IPS-NIHi7 (cell line): ENCODE results near the gene LSP1.

Experiments used
- DNase-seq: peaks from one replicate; pipeline ENCODE4 v3.0.0; 2012; ENCODE audit warnings: mixed read lengths; ENCODE audit errors: extremely low spot score

The LSP1 gene

DNA sequence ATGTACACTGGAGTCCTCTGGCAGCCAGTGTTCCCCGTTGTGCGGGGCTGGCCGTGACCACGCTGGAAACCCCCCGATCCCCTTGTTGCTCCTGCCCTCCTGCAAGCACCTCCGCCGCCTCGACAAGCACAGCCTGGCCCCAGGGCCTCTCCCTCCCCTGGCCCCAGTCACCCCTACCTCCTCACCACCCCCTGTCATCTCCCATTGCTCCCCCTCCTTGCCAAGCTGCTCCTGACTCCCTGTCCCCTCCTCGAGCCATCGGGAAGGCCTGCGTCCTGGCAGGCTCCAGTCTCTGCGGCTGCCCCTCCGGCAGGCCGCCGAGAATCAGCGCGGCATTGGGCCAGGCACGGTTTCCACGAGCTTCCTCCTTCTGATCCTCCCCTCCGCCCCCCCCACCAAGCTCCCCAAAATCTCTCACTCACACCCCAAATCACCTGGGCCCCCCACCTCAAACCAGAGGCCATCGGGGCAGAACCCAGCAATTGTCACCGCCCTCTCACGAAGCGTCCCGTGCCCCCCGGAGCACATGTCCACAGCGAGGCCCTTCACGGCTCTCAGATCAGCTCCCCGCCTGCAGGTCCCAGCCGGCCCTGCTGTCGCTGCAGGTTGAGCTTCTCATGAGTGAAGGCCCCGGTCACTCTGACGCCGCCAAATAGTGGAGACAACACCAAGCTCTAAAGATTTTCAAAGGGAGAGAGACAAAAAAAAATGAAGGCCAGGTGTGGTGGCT, 5.7 kb upstream of the LSP1 start:
- DNase-seq = no peak

DNA sequence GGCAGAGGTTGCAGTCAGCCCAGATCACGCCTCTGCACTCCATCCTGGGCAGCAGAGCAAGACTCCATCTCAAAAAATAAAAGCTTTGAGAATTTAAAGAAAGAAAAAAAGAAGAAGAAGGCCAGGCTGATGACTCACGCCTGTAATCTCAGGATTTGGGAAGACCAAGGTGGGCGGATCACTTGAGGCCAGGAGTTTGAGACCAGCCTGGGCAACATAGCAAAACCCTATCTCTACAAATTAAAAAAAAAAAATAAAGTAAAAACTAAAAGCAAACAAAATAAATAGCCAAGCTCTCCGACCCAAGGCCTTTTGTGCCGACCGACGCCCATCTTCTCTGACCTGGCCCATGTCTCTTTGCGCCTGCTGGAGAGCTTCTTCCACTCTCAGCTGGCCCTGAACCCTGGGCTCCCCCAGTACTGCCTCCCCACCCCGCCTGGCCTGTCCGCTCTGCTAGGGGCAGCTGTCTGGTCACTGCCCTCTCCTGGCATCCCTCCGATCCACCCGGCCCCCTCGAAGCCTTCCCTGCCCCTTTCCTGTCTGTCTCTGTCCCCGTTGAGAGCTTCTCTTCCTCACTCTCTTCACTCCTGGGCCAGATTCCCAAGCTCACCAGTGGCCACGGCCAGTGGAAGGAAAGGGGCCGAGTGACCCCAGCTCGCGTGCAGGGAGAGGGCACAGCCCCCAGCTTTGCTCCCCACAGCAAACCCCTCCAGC, 4.8 kb upstream of the LSP1 start:
- no peak for DNase-seq

DNA sequence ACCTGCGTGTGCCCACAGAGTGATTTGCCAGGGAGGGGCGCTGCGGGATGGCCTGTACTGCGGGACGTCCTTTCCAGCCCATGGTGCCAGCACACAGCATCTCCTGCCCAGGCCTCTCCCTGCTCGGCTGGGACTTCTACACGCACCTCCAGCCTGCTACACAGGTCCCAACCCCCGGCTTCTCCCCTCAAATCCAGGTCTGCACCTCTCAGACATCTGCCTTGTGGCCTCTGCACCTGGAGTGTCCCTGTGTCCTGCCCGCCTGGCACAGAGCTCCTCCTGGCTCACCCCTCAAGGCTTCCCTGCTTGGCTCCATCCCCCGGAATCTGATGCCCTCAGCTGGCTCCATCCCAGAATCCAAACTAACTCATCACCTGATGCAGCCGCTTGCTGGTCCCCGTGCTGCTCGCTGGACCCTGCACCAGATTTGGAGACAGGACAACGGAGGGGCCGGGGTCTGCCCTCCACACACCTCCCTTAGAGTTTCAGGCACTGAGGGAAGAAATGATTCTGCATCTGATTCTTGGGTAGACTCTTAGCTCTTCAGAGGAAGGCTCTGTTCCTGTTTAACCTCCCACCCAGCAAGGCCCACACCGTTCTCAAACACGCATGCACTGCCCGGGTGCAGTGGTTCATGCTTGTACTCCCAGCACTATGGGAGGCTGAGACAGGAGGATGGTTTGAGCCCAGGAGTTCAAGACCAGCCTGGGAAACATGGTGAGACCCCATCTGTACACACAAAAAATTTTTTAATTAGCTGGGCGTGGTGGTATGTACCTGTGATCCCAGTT, 4.0 kb upstream of the LSP1 start:
- no peak for DNase-seq

DNA sequence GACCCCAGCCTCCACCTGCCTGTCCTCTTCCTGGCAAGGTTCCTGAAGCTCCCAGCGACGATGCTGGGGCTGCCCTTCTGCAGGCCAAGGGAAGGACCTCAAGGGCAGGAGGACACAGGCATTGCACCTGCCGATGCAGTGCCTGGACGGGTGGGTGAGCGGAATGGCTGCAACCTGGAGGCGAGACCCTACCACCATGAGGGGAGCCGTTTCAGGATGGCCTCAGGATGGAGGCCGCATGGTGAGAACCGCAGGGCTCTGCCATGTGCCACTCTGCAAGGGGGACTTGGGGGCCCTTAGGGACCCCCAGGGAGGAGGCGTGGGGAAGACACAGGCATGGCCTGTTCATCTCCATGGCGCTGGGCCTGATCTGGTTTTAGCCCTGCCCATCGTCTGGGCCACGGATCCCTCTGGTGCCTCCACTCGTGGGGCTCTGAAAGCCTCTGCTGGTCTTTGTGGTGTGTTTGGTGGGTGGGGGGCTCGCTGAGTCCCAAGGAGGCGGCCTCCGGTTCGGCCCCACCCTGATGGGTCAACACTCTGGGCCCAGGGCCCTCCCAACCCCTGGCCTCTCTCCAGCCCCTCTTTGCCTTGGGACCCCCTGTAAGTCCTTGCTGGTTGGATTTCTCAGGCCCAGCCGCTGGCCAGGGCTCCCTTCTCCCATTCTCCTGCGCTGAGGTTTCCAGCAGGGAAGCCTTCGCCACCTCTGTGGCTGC, 1.3 kb upstream of the LSP1 start:
- DNase-seq = no peak

DNA sequence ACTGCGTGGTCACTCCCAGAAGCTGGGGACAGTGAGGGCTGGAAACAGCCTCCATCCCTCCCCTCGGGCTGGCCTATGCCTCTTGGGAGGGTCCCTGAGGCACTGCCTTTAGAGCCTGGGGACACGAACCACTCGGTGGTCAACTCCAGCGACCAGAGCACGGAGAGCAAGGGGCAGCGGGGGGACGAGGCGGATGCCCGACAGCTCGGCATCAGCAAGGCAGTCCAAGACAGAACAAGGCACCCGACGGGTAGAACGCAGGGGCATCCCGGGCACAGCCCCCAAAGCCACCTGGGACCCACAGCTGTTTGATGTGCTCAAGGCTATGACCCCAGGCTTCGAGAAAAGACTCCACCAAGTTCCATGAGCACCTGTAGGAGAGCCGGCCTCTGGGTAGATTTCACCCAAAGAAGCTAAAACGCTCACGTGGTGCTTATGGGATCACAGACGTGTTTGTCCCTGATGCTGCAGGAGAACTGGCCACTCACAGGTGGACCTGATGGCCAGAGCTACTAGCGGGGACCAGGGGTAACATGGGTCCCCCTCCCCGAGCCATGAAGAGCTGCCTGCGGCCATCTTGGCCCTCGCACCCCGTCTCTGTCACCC, 510 bp upstream of the LSP1 start:
- no peak for DNase-seq

DNA sequence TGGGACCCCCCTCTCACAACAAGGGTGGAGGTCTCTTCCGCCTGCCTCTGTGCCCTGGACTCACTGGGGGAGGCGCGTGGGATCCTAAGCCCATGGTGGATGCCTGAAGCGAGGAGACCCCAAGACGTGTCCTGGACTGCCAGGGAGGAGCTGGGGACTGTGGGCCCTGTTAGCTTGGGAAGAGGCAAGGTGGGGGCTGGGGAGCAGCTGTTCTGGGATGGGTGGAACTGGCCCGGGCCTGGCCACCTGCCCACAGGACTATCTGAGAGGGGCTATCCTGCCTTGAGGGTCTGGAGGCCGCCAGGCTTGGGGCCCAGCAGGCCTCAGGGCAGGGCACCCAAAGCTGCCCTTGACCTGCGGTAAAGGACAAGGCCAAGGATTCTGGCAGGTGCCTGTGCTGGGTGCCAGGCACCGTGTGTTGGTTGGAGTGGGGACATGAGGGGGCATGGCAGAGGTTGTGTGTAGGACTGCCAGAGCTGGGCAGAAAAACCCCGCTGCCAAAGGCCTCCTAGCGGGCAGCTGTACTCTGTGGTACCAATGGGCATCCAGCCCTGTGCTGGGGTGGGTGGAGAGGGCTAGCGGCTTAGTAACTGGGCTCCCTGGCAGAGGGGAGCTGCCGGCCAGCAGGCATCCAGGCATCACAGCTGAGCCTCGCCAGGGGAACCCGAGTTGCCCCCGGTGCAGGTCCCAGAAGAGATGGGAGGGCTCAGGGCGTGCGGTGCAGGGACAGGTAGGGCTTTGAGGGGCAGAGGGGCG, 670 bp downstream of the LSP1 start:
- no peak for DNase-seq

DNA sequence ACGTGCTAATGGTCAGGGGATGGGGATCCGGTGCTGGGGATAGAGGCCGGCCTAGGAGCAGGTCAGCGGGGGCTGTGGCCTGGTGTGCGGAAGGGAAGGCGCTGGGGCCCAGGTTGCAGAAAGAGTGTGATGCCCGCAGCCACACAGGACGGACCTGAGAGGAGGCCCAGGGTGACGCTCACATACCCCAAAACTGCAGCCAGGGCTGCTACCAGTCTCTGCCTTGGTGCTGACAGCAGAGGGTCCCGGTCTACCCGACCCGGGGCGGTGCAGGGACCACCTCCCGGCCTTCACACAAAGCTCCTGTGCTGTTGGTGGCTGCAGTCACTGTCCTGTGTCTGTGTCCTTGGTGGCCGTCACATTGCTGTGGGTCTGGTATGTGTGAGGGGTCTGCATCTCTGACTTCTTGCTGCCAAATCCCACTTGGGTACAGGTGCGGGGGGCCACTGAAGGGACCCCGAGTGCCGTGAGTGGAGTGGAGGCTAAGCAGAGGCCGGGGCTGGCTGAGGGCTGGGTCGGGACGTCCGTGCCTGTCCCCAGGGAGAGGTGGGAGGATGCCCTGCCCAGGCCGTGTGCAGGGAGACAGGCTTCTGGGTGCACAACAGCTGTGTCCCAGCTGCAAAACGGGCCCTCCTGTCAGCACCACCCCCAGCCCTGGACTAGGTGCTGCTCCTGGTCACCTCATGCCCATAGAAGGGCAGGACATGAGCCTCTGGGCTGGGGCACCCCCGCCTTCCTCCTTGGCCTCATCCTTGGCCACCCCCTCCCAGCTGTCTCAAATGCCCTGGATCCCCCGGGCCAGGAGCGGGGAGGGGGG, 1.5 kb downstream of the LSP1 start:
- DNase-seq = no peak

DNA sequence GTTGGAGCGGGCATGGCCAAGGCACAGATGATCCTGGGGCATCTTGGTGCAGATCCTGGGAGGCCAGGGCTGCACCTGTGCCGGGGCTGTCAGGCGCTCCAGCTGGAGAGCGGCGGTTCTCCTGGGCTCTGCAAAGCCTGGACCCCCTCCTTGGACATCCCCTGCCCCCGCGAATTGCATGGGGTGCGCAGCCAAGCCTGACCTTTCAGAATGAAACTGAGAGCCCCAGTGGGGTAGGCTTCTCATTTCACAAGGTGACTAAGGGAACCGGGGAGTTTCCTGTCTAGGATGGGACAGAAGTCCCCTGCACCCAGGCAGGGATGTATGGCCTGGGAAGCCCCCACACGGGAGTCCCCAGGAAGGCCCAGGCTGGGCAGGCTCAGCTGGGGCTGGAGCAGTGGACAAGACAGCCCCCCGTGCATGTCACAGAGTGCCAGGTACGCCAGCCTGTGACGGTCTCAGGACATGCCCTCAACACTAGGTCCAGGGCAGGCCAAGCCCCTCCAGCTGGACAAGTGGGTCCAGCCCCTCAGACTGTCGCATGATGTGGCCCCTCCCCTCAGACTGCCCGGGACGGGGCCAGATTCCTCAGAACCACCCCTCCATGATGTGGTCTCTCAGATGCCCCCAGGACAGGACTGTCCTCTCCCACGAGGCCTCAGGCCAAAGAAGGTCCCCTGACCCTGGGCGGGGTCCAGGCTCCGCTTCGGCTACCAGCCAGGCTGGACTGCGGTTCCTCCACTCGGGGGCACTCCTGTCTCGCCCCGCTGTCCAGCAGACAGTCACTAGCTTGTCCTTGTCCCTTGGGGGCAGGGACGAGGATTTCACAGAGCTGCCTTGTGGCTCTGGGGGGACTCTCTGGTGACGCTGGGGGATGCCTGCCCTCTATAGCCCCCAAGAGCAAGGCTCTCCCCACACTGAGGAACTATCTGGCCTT, 2.3 kb downstream of the LSP1 start:
- no peak for DNase-seq

DNA sequence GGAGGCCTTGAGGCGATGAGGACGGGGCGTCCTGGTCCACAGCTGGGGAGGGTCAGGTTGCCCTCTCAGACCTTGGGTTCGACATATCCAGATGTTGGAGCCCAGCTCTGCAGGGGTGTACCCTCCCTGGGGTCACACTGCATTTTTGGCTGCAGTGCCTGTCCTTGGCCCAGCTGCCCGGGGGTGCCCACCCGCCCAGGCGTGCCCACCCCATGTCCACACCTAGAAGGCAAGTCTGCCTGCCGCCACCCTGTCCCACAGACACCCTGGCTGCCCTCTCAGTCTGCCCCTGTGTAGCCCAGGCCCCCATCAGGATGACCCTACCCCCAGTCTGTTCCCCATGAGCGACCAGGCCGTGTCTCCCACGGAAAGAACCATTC, 3.0 kb downstream of the LSP1 start:
- DNase-seq = no peak

DNA sequence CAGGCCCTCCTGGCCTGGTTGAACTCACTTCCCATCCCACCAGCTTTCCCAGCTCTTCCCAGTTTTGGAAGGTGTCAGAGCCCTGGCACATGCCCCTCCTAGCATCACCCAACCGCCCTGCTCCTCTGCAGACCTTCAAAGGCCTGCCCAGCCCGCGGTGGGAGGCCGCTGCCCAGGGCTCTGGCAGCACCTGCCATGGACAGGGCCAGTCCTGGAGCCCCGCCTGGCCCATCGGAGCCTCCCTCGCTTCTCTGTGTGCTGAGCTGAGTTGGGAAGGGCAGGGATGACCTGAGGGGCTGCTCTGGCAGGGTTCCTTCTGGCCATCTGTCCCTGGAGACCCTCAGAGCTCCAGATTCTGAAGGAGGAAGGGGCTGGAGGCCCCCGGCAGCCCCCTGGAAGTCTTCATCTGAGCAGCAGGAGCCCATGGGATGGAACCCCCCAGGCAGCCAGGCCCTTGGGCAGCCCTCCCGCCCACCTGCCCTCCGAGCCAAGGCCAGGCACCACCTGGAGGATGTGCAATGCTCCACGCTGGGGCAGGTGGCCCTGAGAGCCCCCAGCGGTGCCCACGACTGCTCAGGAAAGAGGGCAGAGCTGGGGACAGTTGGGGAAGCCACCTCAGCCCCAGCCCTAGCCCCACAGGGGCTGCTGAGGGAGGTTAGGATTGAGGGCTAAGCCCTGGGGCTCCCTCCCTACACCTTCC, 3.6 kb downstream of the LSP1 start:
- DNase-seq = no peak

DNA sequence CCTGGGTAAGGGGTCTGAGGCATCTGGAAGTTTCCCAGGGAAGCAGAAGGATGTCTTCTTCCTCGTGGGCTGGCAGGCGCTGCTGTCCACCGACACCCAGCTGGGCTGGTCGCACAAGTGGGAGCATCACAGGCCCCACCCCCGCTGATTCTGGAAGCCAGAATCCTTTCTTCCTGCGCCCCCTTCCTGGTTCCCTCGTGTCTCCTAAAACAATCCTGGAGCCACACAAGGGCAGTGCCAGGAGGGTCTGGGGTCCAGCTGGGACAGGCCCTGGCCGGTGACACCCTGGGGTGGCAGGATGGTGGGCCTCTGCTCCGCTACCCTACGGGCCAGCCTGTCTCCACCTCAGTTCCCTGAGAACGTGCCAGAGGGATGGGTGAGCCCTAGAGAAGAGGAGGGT, 4.2 kb downstream of the LSP1 start:
- DNase-seq = no peak

DNA sequence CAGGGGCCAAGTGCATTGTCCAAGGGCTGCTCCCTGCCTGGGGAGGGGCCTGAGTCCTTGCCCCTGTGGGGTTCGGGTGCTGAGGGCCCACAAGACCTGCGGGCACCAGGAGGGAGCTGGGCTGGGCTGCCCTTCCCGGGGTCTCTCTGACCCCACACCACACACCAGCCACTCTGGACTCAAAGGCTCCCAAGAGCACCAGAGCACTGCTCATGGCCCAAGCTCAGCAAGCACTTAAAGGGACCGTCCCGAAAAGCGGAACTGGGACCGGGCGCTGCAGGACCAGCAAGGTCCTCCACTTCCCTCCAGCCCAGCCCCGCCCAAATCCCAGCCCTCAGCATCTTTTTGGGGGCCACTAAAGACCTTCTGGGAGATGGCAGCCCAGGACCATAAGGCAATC, 5.3 kb downstream of the LSP1 start:
- DNase-seq = no peak

DNA sequence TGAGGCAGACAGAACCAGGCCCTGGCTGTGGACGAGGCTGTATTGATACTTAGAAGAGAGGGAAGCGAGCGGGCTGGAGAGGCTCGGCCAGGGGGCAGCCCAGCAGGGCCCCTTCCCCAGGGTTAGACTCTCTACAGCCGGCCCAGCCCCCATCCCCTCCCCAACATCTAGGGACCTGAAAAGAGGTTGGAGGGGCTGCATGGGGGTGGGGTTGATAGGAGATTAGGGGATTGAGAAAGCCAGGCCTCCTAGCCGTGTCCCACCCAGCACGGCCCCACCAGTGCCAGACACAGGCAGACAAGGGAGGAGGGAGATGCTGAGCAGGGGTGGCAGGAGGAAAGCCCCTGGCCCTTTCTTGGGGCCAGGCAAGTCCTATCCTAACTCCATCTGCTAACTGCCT, 5.7 kb downstream of the LSP1 start:
- DNase-seq = no peak

DNA sequence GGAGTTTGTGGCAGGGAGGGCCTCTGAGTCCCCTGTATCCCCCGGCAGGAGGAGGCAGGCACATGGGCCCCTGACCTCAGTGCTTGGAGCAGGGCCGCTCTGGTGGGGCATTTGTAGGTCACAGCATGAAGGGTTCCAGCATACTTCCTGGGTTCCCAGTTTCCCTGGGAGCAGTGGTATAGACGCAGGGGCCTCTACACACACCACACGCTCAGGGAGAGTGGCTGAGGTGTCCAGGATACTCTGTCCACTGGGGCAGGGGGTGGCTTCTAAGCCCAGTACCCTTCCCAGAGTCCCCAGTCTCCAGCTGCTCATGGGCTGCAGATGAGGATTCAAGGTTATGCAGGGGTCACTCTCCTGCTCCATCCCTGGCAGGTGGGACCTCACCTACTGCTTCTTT, 6.1 kb downstream of the LSP1 start:
- DNase-seq = no peak

DNA sequence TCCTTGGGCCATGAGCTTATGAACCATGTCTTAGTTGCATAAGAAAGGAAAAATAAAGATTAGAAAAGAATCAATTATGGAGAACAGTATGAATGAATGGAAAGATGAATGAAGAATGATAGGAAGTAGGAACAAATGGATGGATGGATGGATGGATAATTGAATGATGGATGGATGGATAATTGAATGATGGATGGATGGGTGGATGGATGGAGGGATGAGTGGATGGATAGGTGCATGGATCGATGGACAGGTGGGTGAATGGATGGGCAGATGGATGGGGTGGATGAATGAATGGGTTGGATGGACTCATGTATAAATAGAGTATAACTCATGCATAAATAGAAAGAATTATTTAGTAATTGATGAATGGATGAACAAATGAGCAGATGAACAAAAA, 7.2 kb downstream of the LSP1 start:
- DNase-seq = no peak

DNA sequence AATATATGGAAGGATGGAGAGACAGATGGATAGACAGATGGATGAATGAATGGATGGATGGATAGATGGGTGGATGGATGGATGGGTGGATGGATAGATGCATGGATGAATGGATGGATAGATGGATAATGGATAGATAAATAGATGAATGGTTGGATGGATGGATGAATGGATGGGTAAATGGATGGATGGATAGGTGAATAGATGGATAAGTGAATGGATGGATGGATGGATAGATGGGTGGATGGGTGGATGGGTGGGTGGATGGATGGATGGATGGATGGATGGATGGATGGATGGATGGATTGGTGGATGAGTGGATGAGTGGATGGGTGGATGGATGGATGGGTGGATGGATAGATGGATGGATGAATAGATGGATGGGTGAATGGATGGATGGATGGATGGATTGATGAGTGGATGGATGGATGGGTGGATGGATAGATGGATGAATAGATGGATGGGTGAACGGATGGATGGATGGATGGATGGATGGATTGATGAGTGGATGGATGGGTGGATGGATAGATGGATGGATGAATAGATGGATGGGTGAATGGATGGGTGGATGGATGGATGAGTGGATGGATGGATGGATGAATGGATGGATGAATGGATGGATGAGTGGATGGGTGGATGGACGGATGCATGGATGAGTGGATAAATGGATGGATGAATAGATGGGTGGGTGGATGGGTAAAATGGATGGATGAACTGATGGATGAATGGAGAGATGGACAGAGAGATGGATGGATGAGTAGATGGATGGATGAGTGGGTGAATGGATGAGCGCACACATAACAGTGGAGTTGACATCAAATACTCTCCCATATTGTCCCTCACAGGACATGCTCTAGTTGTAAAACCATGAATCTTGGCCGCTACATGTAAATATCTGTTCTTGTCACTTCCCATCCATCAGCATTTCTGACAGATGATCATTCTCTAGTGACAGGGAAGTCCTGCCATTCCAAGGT, 8.8 kb downstream of the LSP1 start:
- no peak for DNase-seq
